Measurements from ENCODE around the gene OR2AT4.

- TF ChIP-seq CTCF (conservative IDR thresholded peaks at IDR 0.05; ENCODE audit: low read depth, low read length), result no peak
- no peak for TF ChIP-seq FOS (IDR thresholded peaks at IDR 0.05; ENCODE audit: low read depth, low read length)
- no peak for TF ChIP-seq POLR2A (IDR thresholded peaks at IDR 0.05; ENCODE audit: low read depth, low read length)
- no peak for TF ChIP-seq USF2 (IDR thresholded peaks at IDR 0.05; ENCODE audit: low read depth, low read length)
- TF ChIP-seq MAFK (IDR thresholded peaks at IDR 0.05; ENCODE audit: low read depth, low read length), result no peak
- TF ChIP-seq RCOR1 (IDR thresholded peaks at IDR 0.05; ENCODE audit: insufficient replicate concordance, low read length), result no peak
- no peak for TF ChIP-seq BHLHE40 (IDR thresholded peaks at IDR 0.05; ENCODE audit: low read depth, low read length)
- no peak for TF ChIP-seq ELK1 (IDR thresholded peaks at IDR 0.05; ENCODE audit: borderline replicate concordance, low read depth, low read length)
- no peak for TF ChIP-seq MXI1 (IDR thresholded peaks at IDR 0.05; ENCODE audit: borderline replicate concordance, low read depth, low read length)
- no peak for TF ChIP-seq RAD21 (IDR thresholded peaks at IDR 0.05; ENCODE audit: low read length)
Measured at GRCh38 chr11:75035256-75035655, 61.4 kb downstream of the OR2AT4 start.

Data from IMR-90 (cell line).